GM19324 (cell line): ENCODE results near the gene CDAN1.
"Not testable (repeated sequence)": the region's sequence is repeated elsewhere in the genome, so short reads cannot be mapped to it uniquely, and the experiment has no call there.

Experiments used
- ATAC-seq: cut with Tn5 transposase; IDR thresholded peaks from one replicate; pipeline ENCODE4 v1.9.1; 2021; ENCODE audit warnings: mild to moderate bottlenecking, moderate library complexity; ENCODE audit not compliant: unreplicated experiment, low FRiP score

CDAN1 gene

GRCh38 chr15:42710662-42711061, 26.3 kb downstream of the CDAN1 start:
- no peak for ATAC-seq

GRCh38 chr15:42707873-42708544, 28.9 kb downstream of the CDAN1 start:
- ATAC-seq, result no peak

GRCh38 chr15:42707068-42707467, 29.9 kb downstream of the CDAN1 start:
- no peak for ATAC-seq

- ATAC-seq, result no peak
Measured at GRCh38 chr15:42705336-42705735, 31.6 kb downstream of the CDAN1 start.

- peak; percentile 49 for ATAC-seq
Measured at GRCh38 chr15:42704492-42704926, 32.4 kb downstream of the CDAN1 start.

- ATAC-seq, result no peak
Measured at GRCh38 chr15:42696626-42697025, 40.3 kb downstream of the CDAN1 start.

GRCh38 chr15:42695527-42696071, 41.3 kb downstream of the CDAN1 start:
- no peak for ATAC-seq

GRCh38 chr15:42694398-42694797, 42.5 kb downstream of the CDAN1 start:
- no peak for ATAC-seq

GRCh38 chr15:42693942-42694341, 43.0 kb downstream of the CDAN1 start:
- ATAC-seq, result no peak

- ATAC-seq, result no peak
Measured at GRCh38 chr15:42693496-42693895, 43.4 kb downstream of the CDAN1 start.

GRCh38 chr15:42692997-42693396, 43.9 kb downstream of the CDAN1 start:
- no peak for ATAC-seq

GRCh38 chr15:42692536-42692935, 44.4 kb downstream of the CDAN1 start:
- ATAC-seq, result no peak

- ATAC-seq, result no peak
Measured at GRCh38 chr15:42691770-42692169, 45.2 kb downstream of the CDAN1 start.

- ATAC-seq, result no peak
Measured at GRCh38 chr15:42691308-42691707, 45.6 kb downstream of the CDAN1 start.

- ATAC-seq, result no peak
Measured at GRCh38 chr15:42688301-42688700, 48.6 kb downstream of the CDAN1 start.

- ATAC-seq, result no peak
Measured at GRCh38 chr15:42687740-42688139, 49.2 kb downstream of the CDAN1 start.

- no peak for ATAC-seq
Measured at GRCh38 chr15:42686281-42686680, 50.6 kb downstream of the CDAN1 start.

GRCh38 chr15:42681119-42681518, 55.8 kb downstream of the CDAN1 start:
- ATAC-seq, result no peak

- ATAC-seq, result not testable (repeated sequence)
Measured at GRCh38 chr15:42680142-42680482, 56.8 kb downstream of the CDAN1 start.

GRCh38 chr15:42679285-42680141, 57.4 kb downstream of the CDAN1 start:
- no peak for ATAC-seq

GRCh38 chr15:42675021-42675420, 61.9 kb downstream of the CDAN1 start:
- ATAC-seq, result no peak

- no peak for ATAC-seq
Measured at GRCh38 chr15:42674472-42674871, 62.5 kb downstream of the CDAN1 start.
